IMR-90 (cell line): ENCODE measurements around the gene CCDC71. TPM values are rescaled to one million over a fixed set of nuclear protein-coding genes. Genes with fewer than 3 reads are reported as not detected.

Source experiments
- ATAC-seq: fragments of 200-7000 bp; cut with Tn5 transposase; 2 replicates; pipeline ENCODE4 v1.9.1; 2020; ENCODE audit warnings: low read depth, mild to moderate bottlenecking, moderate library complexity
- BruUV-seq: library from RNA; stranded (reverse); fragments of 400-500 nt; replicated peaks from 2 replicates; lab custom pipeline; 2021; lab: Mats Ljungman, UMichigan
- CTCF ChIA-PET: fragments of 300-600 bp; formaldehyde crosslinking; extraction: SDS; loops from one replicate; lab custom pipeline; 2021; ENCODE audit warnings: antibody characterized with exemption; lab: Yijun Ruan, JAX
- POLR2A ChIA-PET: fragments of 300-600 bp; sonication (Branson Sonifier 250); formaldehyde crosslinking; loops from one replicate; lab custom pipeline; 2022; ENCODE audit warnings: antibody characterized with exemption; ENCODE audit not compliant: unreplicated experiment; lab: Charles Lee
- DNase-seq: peaks from one replicate; pipeline ENCODE4 v3.0.0; 2013
- H2AFZ ChIP-seq: replicated peaks from 2 replicates; pipeline ENCODE3; 2013; ENCODE audit warnings: low read length, mild to moderate bottlenecking; ENCODE audit not compliant: poor library complexity
- H2AK5ac ChIP-seq: 2 replicates; pipeline ENCODE4 v1.6.1; 2013; ENCODE audit warnings: low read depth, low read length, inconsistent platforms
- H2AK9ac ChIP-seq: replicated peaks from 2 replicates; pipeline ENCODE3; 2013; ENCODE audit warnings: mild to moderate bottlenecking, low read depth, low read length, moderate library complexity; ENCODE audit not compliant: poor library complexity
- H2BK120ac ChIP-seq: 2 replicates; pipeline ENCODE4 v1.6.1; 2013; ENCODE audit warnings: low read depth, low read length, inconsistent platforms
- H2BK15ac ChIP-seq: 3 replicates; pipeline ENCODE4 v1.6.1; 2013; ENCODE audit warnings: low read depth, low read length, inconsistent platforms
- H2BK20ac ChIP-seq: 2 replicates; pipeline ENCODE4 v1.6.1; 2013; ENCODE audit warnings: low read depth, mild to moderate bottlenecking, inconsistent platforms, low read length, moderate library complexity
- H2BK5ac ChIP-seq: 2 replicates; pipeline ENCODE4 v1.6.1; 2013; ENCODE audit warnings: mild to moderate bottlenecking, low read depth, low read length, inconsistent platforms; ENCODE audit not compliant: poor library complexity, severe bottlenecking
- H3K14ac ChIP-seq: replicated peaks from 2 replicates; pipeline ENCODE4 v1.6.1; 2013; ENCODE audit warnings: low read depth, low read length, inconsistent platforms
- H3K18ac ChIP-seq: 2 replicates; pipeline ENCODE4 v1.6.1; 2013; ENCODE audit warnings: low read depth, low read length, control low read depth
- H3K23ac ChIP-seq: 2 replicates; pipeline ENCODE4 v1.6.1; 2013; ENCODE audit warnings: low read depth, low read length, inconsistent platforms
- H3K27ac ChIP-seq: 2 replicates; pipeline ENCODE4 v1.5.1; 2013; ENCODE audit warnings: mild to moderate bottlenecking, control low read depth, low read length; ENCODE audit not compliant: insufficient read depth
- H3K27me3 ChIP-seq: 2 replicates; pipeline ENCODE4 v1.6.1; 2013; ENCODE audit warnings: low read length; ENCODE audit not compliant: control insufficient read depth, insufficient read depth
- H3K36me3 ChIP-seq: 2 replicates; pipeline ENCODE4 v1.6.1; 2013; ENCODE audit warnings: low read length, mixed read lengths; ENCODE audit not compliant: control insufficient read depth, insufficient read depth
- H3K4ac ChIP-seq: 2 replicates; pipeline ENCODE4 v1.6.1; 2013; ENCODE audit warnings: low read depth, low read length, inconsistent platforms
- H3K4me1 ChIP-seq: 2 replicates; pipeline ENCODE4 v1.6.1; 2013; ENCODE audit warnings: low read length, mixed read lengths; ENCODE audit not compliant: control insufficient read depth, insufficient read depth
- H3K4me2 ChIP-seq: 2 replicates; pipeline ENCODE4 v1.6.1; 2013; ENCODE audit warnings: low read depth, mild to moderate bottlenecking, control low read depth, low read length, moderate library complexity
- H3K4me3 ChIP-seq: 2 replicates; pipeline ENCODE4 v1.5.1; 2013; ENCODE audit warnings: low read depth, mild to moderate bottlenecking, control low read depth, low read length, moderate library complexity; ENCODE audit not compliant: insufficient read depth
- H3K56ac ChIP-seq: 2 replicates; pipeline ENCODE4 v1.6.1; 2013; ENCODE audit warnings: low read length, inconsistent platforms; ENCODE audit not compliant: insufficient read depth; ENCODE audit errors: extremely low read depth
- H3K79me1 ChIP-seq, 2 experiments: 2 replicates each; pipeline ENCODE4 v1.6.1; 2013; ENCODE audit warnings: low read length in 2 of 2, inconsistent platforms in 1 of 2, low read depth in 1 of 2
- H3K9ac ChIP-seq: 2 replicates; pipeline ENCODE4 v1.6.1; 2013; ENCODE audit warnings: low read depth, low read length, control low read depth
- H3K9me1 ChIP-seq: 2 replicates; pipeline ENCODE4 v1.6.1; 2013; ENCODE audit warnings: low read length, inconsistent platforms; ENCODE audit not compliant: insufficient read depth
- H3K9me3 ChIP-seq: 2 replicates; pipeline ENCODE4 v1.6.1; 2013; ENCODE audit warnings: low read length; ENCODE audit not compliant: control insufficient read depth, insufficient read depth
- H4K20me1 ChIP-seq: 2 replicates; pipeline ENCODE4 v1.6.1; 2013; ENCODE audit warnings: low read length, inconsistent platforms; ENCODE audit not compliant: insufficient read depth
- H4K5ac ChIP-seq: 2 replicates; pipeline ENCODE4 v1.6.1; 2013; ENCODE audit warnings: mild to moderate bottlenecking, low read depth, low read length, control low read depth
- H4K8ac ChIP-seq, 2 experiments: 2 replicates each; pipeline ENCODE4 v1.6.1; 2013; ENCODE audit warnings: low read depth in 2 of 2, low read length in 2 of 2, control low read depth in 1 of 2, inconsistent platforms in 1 of 2
- H4K91ac ChIP-seq: 2 replicates; pipeline ENCODE4 v1.6.1; 2013; ENCODE audit warnings: low read depth, low read length, inconsistent platforms; ENCODE audit not compliant: insufficient read depth
- BHLHE40 ChIP-seq: fragments of 150-350 bp; IDR thresholded peaks from 2 replicates; pipeline ENCODE4 v1.6.1; 2016; ENCODE audit warnings: mild to moderate bottlenecking, low read depth, low read length
- CEBPB ChIP-seq: IDR thresholded peaks from 2 replicates; pipeline ENCODE4 v1.6.1; 2012; ENCODE audit warnings: low read depth, low read length, improper control_type of control experiment
- CHD1 ChIP-seq: IDR thresholded peaks from 2 replicates; pipeline ENCODE4 v1.6.1; 2012; ENCODE audit warnings: low read depth, low read length, improper control_type of control experiment
- FOS ChIP-seq: fragments of 150-350 bp; IDR thresholded peaks from 2 replicates; pipeline ENCODE4 v1.6.1; 2016; ENCODE audit warnings: low read depth, low read length
- MAFK ChIP-seq: IDR thresholded peaks from 2 replicates; pipeline ENCODE4 v1.6.1; 2012; ENCODE audit warnings: low read depth, low read length, improper control_type of control experiment
- MXI1 ChIP-seq: IDR thresholded peaks from 2 replicates; pipeline ENCODE4 v1.6.1; 2012; ENCODE audit warnings: low read depth, mild to moderate bottlenecking, low read length, moderate library complexity, borderline replicate concordance
- POLR2A ChIP-seq: IDR thresholded peaks from 2 replicates; pipeline ENCODE4 v1.6.1; 2012; ENCODE audit warnings: mild to moderate bottlenecking, low read depth, low read length
- RAD21 ChIP-seq: IDR thresholded peaks from 2 replicates; pipeline ENCODE4 v1.6.1; 2012; ENCODE audit warnings: low read length, improper control_type of control experiment
- RCOR1 ChIP-seq: IDR thresholded peaks from 2 replicates; pipeline ENCODE4 v1.6.1; 2012; ENCODE audit warnings: mild to moderate bottlenecking, low read length, improper control_type of control experiment; ENCODE audit not compliant: insufficient replicate concordance
- RFX5 ChIP-seq: IDR thresholded peaks from 2 replicates; pipeline ENCODE4 v1.8.0; 2012; ENCODE audit warnings: low read depth, mild to moderate bottlenecking, low read length, moderate library complexity
- SMC3 ChIP-seq: fragments of 150-350 bp; IDR thresholded peaks from 2 replicates; pipeline ENCODE4 v1.6.1; 2016; ENCODE audit warnings: low read depth, mild to moderate bottlenecking, antibody characterized with exemption, low read length, moderate library complexity
- WGBS, 2 experiments: methylation state at CpG; one replicate each; pipeline versions ENCODE4 v1.1.5 to v1.1.7; 2013; ENCODE audit warnings: missing lambda C conversion rate in 2 of 2; ENCODE audit not compliant: insufficient read length in 1 of 2; ENCODE audit errors: extremely low coverage in 2 of 2; 5-methylcytosine and 5-hydroxymethylcytosine counted together
- dilution Hi-C: fragments of 300-500 bp; cut with HindIII; formaldehyde crosslinking; loops from one replicate; pipeline ENCODE4 v1.14.3; 2018; ENCODE audit warnings: low sequenced_read_pairs; ENCODE audit not compliant: unreplicated experiment
- in situ Hi-C: fragments of 300-500 bp; cut with MboI; formaldehyde crosslinking; loops from 3 replicates; pipeline ENCODE4 v1.14.3; 2019; ENCODE audit warnings: low sequenced_read_pairs, inconsistent platforms, mixed read lengths
- intact Hi-C: fragments of 100-400 bp; cut with micrococcal nuclease; formaldehyde crosslinking; loops from 2 replicates; pipeline ENCODE4 v1.10.0; 2022
- polyA plus RNA-seq, 3 experiments: library from polyadenylated mRNA; depleted of rRNA; stranded (reverse); fragments of >200 nt; gene quantifications; 2 replicates each; pipeline ENCODE4 v1.2.3, GENCODE V29; 2012; ENCODE audit warnings: low replicate concordance in 1 of 3
- total RNA-seq: library from RNA; depleted of rRNA; stranded (reverse); fragments of >200 nt; gene quantifications from 2 replicates; pipeline ENCODE4 v1.2.3, GENCODE V29; 2012
- TF ChIP-seq, protein P1 (sequence below): fragments of 150-350 bp; IDR thresholded peaks from 2 replicates; pipeline ENCODE4 v1.6.1; 2016; ENCODE audit warnings: low read depth, mild to moderate bottlenecking, low read length, moderate library complexity, borderline replicate concordance
- TF ChIP-seq, protein P2 (sequence below): conservative IDR thresholded peaks from 2 replicates; pipeline ENCODE4 v1.5.1; 2012; ENCODE audit warnings: mild to moderate bottlenecking, low read depth, low read length, improper control_type of control experiment
- TF ChIP-seq, protein P3 (sequence below): fragments of 150-350 bp; IDR thresholded peaks from 2 replicates; pipeline ENCODE4 v1.6.1; 2017; ENCODE audit warnings: mild to moderate bottlenecking, antibody characterized with exemption, low read length, low read depth

CCDC71 gene
- total and polyA plus RNA-seq, 2 of the 4 experiments (the other 2 are of a cell fraction) = 29.4 to 35.9 TPM

DNA sequence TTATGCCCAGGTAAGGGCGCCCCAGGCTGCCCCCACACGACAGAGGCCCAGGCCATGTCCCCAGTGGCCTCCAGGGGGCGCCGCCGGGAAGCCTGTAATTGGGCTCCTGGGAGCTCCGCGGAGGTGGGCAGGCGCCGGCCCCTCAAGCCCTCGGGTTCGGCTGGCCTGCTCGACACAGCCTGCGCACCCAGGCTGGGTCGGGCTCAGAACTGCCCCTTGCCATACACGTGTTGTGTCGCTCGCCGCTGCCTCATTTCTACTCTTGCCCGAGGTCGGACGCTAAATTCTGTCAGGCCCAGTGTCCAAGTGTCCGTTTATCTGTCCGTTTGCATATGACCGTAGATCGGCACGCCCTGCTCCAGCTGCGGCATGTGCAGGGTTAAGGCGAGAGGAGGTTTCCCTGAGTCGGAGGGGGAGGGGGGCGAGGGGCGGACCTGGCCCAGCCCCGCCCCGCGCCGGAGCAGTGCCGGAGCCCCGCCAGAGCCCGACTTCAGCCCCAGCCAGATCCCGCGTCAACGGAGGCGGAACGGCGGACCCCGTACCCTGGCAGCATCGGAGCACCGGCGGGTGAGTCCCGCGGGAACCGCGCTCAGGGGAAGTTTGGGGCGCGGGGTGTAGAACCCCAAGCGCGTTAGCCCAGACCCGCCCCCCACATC is 5.1 kb upstream of the CCDC71 start, which contains the start of gene KLHDC8B:
Gene KLHDC8B (plus strand): TSS at position 480 of the 656 bp plus-strand sequence. CDS start 1,172 bp downstream, outside the sequence.
- Histone ChIP-seq H3K4me2 (peak within 1 kb of the TSS; percentile 81), H2BK15ac (peak within 1 kb of the TSS; percentile 69; the same call in 1 of the 3 replicates), H2AFZ (peak within 1 kb of the TSS; percentile 98), H4K8ac (peak within 1 kb of the TSS; percentile 87 to 90), H2AK9ac (peak within 1 kb of the TSS; percentile 96), H3K23ac (peak within 1 kb of the TSS; percentile 46; the same call in 1 of the 2 replicates), H3K56ac (no peak within 1 kb of the TSS), H3K27me3 (no peaks in the 10 kb centered on the region), H3K9ac (peak within 1 kb of the TSS; percentile 72), H4K91ac (peak within 1 kb of the TSS; percentile 83), H4K5ac (peak within 1 kb of the TSS; percentile 71), H3K4me1 (peaks cover 26% of the 10 kb centered on the region), H2AK5ac (peak within 1 kb of the TSS; percentile 63; the same call in 1 of the 2 replicates), H3K36me3 (peaks cover 16% of the 10 kb centered on the region; the same call in 1 of the 2 replicates), H3K18ac (peak within 1 kb of the TSS; percentile 36), H3K9me3 (no peaks in the 10 kb centered on the region), H3K27ac (peak within 1 kb of the TSS; percentile 66), H3K4ac (peak within 1 kb of the TSS; percentile 58), H3K79me1 (peaks cover 12 to 49% of the 10 kb centered on the region in 2 experiments; a peak in 3 of 4 replicates), H2BK120ac (peak within 1 kb of the TSS; percentile 67; the same call in 1 of the 2 replicates), H4K20me1 (no peaks in the 10 kb centered on the region), H2BK5ac (peak within 1 kb of the TSS; percentile 59), H2BK20ac (no peak within 1 kb of the TSS), H3K14ac (peak within 1 kb of the TSS; percentile 69), H3K4me3 (peak within 1 kb of the TSS; percentile 50), H3K9me1 (peaks cover 32% of the 10 kb centered on the region)
- POLR2A ChIA-PET = interaction anchor here (0.7 kb wide), 1 partner anchor 155 kb away, joined by 3 read pairs; no protein-coding TSS in a partner anchor
- BruUV-seq = no TSS peak
- in situ Hi-C loops = loop anchor here (25.0 kb wide), 1 partner anchor 266 kb away; the partner anchor contains the start of gene NICN1
- DNase-seq = peak; percentile 81
- WGBS, 2 experiments = 1% methylated on average over 28 of the region's 57 CpGs; no CpG with 5 or more reads in 1 of the 2 experiments
- CTCF ChIA-PET = interaction anchor here (0.5 to 1.7 kb wide), 12 partner anchors 9 to 393 kb away, joined by 3 to 6 read pairs (median 4); partner anchors contain the start of gene QRICH1
- ATAC-seq = peak; percentile 95
- dilution Hi-C loops = no loop called here
- intact Hi-C loops = loop anchor here (1.0 to 5.0 kb wide), 3 partner anchors 106 to 278 kb away; partner anchors contain the start of gene C3orf62
- TF ChIP-seq, protein P1, sequence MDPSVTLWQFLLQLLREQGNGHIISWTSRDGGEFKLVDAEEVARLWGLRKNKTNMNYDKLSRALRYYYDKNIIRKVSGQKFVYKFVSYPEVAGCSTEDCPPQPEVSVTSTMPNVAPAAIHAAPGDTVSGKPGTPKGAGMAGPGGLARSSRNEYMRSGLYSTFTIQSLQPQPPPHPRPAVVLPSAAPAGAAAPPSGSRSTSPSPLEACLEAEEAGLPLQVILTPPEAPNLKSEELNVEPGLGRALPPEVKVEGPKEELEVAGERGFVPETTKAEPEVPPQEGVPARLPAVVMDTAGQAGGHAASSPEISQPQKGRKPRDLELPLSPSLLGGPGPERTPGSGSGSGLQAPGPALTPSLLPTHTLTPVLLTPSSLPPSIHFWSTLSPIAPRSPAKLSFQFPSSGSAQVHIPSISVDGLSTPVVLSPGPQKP = no peak
- TF ChIP-seq BHLHE40 (peak; percentile 68; the same call in 1 of the 2 replicates), CHD1 (no peak), SMC3 (peak; percentile 58), MAFK (no peak), CEBPB (no peak), RAD21 (peak; percentile 58), RCOR1 (no peak), RFX5 (no peak), MXI1 (peak; percentile 79; the same call in 1 of the 2 replicates), FOS (no peak), POLR2A (no peak)
- TF ChIP-seq, protein P2, sequence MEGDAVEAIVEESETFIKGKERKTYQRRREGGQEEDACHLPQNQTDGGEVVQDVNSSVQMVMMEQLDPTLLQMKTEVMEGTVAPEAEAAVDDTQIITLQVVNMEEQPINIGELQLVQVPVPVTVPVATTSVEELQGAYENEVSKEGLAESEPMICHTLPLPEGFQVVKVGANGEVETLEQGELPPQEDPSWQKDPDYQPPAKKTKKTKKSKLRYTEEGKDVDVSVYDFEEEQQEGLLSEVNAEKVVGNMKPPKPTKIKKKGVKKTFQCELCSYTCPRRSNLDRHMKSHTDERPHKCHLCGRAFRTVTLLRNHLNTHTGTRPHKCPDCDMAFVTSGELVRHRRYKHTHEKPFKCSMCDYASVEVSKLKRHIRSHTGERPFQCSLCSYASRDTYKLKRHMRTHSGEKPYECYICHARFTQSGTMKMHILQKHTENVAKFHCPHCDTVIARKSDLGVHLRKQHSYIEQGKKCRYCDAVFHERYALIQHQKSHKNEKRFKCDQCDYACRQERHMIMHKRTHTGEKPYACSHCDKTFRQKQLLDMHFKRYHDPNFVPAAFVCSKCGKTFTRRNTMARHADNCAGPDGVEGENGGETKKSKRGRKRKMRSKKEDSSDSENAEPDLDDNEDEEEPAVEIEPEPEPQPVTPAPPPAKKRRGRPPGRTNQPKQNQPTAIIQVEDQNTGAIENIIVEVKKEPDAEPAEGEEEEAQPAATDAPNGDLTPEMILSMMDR = peak; percentile 87
- TF ChIP-seq, protein P3, sequence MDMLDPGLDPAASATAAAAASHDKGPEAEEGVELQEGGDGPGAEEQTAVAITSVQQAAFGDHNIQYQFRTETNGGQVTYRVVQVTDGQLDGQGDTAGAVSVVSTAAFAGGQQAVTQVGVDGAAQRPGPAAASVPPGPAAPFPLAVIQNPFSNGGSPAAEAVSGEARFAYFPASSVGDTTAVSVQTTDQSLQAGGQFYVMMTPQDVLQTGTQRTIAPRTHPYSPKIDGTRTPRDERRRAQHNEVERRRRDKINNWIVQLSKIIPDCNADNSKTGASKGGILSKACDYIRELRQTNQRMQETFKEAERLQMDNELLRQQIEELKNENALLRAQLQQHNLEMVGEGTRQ = no peak
